ENCODE data around the gene MARS1.
"Not testable (repeated sequence)": the region's sequence is repeated elsewhere in the genome, so short reads cannot be mapped to it uniquely, and the experiment has no call there.

The MARS1 gene

GRCh38 chr12:57487055-57487596 lies 742 bp upstream of the MARS1 start:
- FAIRE-seq (no peak), DNase-seq (ENCODE audit: insufficient read length) (no peak)
- TF ChIP-seq TAF1 (IDR thresholded peaks at IDR 0.05; ENCODE audit: borderline replicate concordance, low read depth, low read length) (no peak), POLR2A (IDR thresholded peaks at IDR 0.05; ENCODE audit: low read depth, low read length) (no peak), POLR2AphosphoS5 (IDR thresholded peaks at IDR 0.05; ENCODE audit: low read depth, low read length) (no peak)

GRCh38 chr12:57488402-57489156 lies 711 bp downstream of the MARS1 start:
- DNase-seq (ENCODE audit: insufficient read length) (no peak), FAIRE-seq (no peak)
- TF ChIP-seq TAF1 (IDR thresholded peaks at IDR 0.05; ENCODE audit: borderline replicate concordance, low read depth, low read length) (no peak), POLR2A (IDR thresholded peaks at IDR 0.05; ENCODE audit: low read depth, low read length) (no peak), POLR2AphosphoS5 (IDR thresholded peaks at IDR 0.05; ENCODE audit: low read depth, low read length) (no peak)

- FAIRE-seq (no peak), DNase-seq (ENCODE audit: insufficient read length) (no peak)
Measured at GRCh38 chr12:57489157-57489641, 1.3 kb downstream of the MARS1 start.

GRCh38 chr12:57490126-57490525 lies 2.3 kb downstream of the MARS1 start:
- FAIRE-seq (no peak), DNase-seq (ENCODE audit: insufficient read length) (no peak)
- no peak for TF ChIP-seq POLR2AphosphoS5 (IDR thresholded peaks at IDR 0.05; ENCODE audit: low read depth, low read length)
- no peak for TF ChIP-seq TAF1 (IDR thresholded peaks at IDR 0.05; ENCODE audit: borderline replicate concordance, low read depth, low read length)
- no peak for TF ChIP-seq POLR2A (IDR thresholded peaks at IDR 0.05; ENCODE audit: low read depth, low read length)

More at GRCh38 chr12:57489157-57489641, 1.3 kb downstream of the MARS1 start:
- TF ChIP-seq POLR2AphosphoS5 (IDR thresholded peaks at IDR 0.05; ENCODE audit: low read depth, low read length) (no peak), TAF1 (IDR thresholded peaks at IDR 0.05; ENCODE audit: borderline replicate concordance, low read depth, low read length) (no peak), POLR2A (IDR thresholded peaks at IDR 0.05; ENCODE audit: low read depth, low read length) (no peak)

- FAIRE-seq = no peak
- TF ChIP-seq POLR2AphosphoS5 (IDR thresholded peaks at IDR 0.05; ENCODE audit: low read depth, low read length) (no peak), TAF1 (IDR thresholded peaks at IDR 0.05; ENCODE audit: borderline replicate concordance, low read depth, low read length) (no peak), POLR2A (IDR thresholded peaks at IDR 0.05; ENCODE audit: low read depth, low read length) (no peak)
- no peak for DNase-seq (ENCODE audit: insufficient read length)
Measured at GRCh38 chr12:57491393-57492280, 3.8 kb downstream of the MARS1 start.

GRCh38 chr12:57495051-57495701 lies 7.3 kb downstream of the MARS1 start:
- FAIRE-seq; DNase-seq (ENCODE audit: insufficient read length): not testable (repeated sequence)

- DNase-seq (ENCODE audit: insufficient read length) = no peak
- no peak for FAIRE-seq
- TF ChIP-seq TAF1 (IDR thresholded peaks at IDR 0.05; ENCODE audit: borderline replicate concordance, low read depth, low read length) (no peak), POLR2AphosphoS5 (IDR thresholded peaks at IDR 0.05; ENCODE audit: low read depth, low read length) (no peak), POLR2A (IDR thresholded peaks at IDR 0.05; ENCODE audit: low read depth, low read length) (no peak)
Measured at GRCh38 chr12:57496822-57497221, 9.0 kb downstream of the MARS1 start.

GRCh38 chr12:57497223-57498131 lies 9.6 kb downstream of the MARS1 start:
- no peak for FAIRE-seq
- DNase-seq (ENCODE audit: insufficient read length) = no peak
- TF ChIP-seq TAF1 (IDR thresholded peaks at IDR 0.05; ENCODE audit: borderline replicate concordance, low read depth, low read length) (no peak), POLR2A (IDR thresholded peaks at IDR 0.05; ENCODE audit: low read depth, low read length) (peak; percentile 15; the same call in 1 of the 2 replicates)

- no peak for DNase-seq (ENCODE audit: insufficient read length)
- no peak for TF ChIP-seq POLR2AphosphoS5 (IDR thresholded peaks at IDR 0.05; ENCODE audit: low read depth, low read length)
- no peak for TF ChIP-seq TAF1 (IDR thresholded peaks at IDR 0.05; ENCODE audit: borderline replicate concordance, low read depth, low read length)
- TF ChIP-seq POLR2A (IDR thresholded peaks at IDR 0.05; ENCODE audit: low read depth, low read length) = no peak; the same call in 1 of the 2 replicates
- FAIRE-seq = no peak
Measured at GRCh38 chr12:57498132-57498502, 10.2 kb downstream of the MARS1 start.

GRCh38 chr12:57498571-57498970 lies 10.7 kb downstream of the MARS1 start:
- TF ChIP-seq TAF1 (IDR thresholded peaks at IDR 0.05; ENCODE audit: borderline replicate concordance, low read depth, low read length) = no peak
- TF ChIP-seq POLR2A (IDR thresholded peaks at IDR 0.05; ENCODE audit: low read depth, low read length) = no peak
- TF ChIP-seq POLR2AphosphoS5 (IDR thresholded peaks at IDR 0.05; ENCODE audit: low read depth, low read length) = no peak
- DNase-seq (ENCODE audit: insufficient read length) (no peak), FAIRE-seq (no peak)
